Adipose tissue (tissue), 3 donors: Measurements from ENCODE around the gene PLAC8. TPM values are rescaled to one million over a fixed set of nuclear protein-coding genes. Genes with fewer than 3 reads are reported as not detected.
"Not testable (repeated sequence)": the region's sequence is repeated elsewhere in the genome, so short reads cannot be mapped to it uniquely, and the experiment has no call there.

Source experiments
- H3K27ac ChIP-seq: one replicate; pipeline ENCODE4 v1.5.1; 2013; ENCODE audit warnings: low read depth, low read length
- WGBS, 3 donors: extraction: QIAGEN DNeasy Blood & Tissue Kit; methylation state at CpG; one replicate each; pipeline ENCODE4 v1.1.7; 2013; 5-methylcytosine and 5-hydroxymethylcytosine counted together
- polyA plus RNA-seq, 3 donors: library from polyadenylated mRNA; stranded (reverse); fragments of 200-250 nt; gene quantifications; one replicate each; pipeline ENCODE4 v1.2.3, GENCODE V29; 2013
- donor health status: healthy with polysubstance abuse.
- donor health status: Bipolar disorder and iron deficiency.
- donor health status: healthy.

The PLAC8 gene, protein sequence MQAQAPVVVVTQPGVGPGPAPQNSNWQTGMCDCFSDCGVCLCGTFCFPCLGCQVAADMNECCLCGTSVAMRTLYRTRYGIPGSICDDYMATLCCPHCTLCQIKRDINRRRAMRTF
- polyA plus RNA-seq: 10 to 100 TPM in 1 of 3 donors, 1 to 10 TPM in 2; 2.5 to 19.4 (median 7.6) TPM

- no peak within 1 kb of the TSS for H3K27ac ChIP-seq
- WGBS, 3 donors: 49 to 60% (median 54%) methylated on average over 5 of the region's 5 CpGs
Measured at GRCh38 chr4:83114576-83114975, at the start of gene PLAC8. TSS of gene PLAC8 (minus strand) at chr4:83114729. CDS start at chr4:83107921, 6,808 bp downstream.

DNA sequence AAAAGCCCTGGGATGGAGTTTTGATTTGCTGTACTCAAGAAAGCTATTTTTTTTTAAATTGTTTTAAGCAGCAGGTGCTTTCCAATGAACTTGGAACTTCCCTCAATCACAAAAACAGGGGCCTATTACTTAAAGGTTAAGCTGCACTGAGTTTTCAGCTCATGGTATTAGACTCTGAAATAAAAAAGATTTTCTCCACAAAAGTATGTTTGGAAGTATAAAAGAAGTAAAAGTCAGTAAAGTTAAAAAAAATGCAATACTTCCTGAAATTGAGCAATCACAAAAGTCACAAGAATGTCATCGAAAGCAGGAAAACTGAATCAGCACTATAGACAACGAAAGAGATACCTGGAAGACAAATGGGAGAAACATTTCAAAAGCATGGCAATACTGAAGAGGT, 38.9 kb upstream of the PLAC8 start:
- 45 to 64% (median 48%) methylated on average over 2 of the region's 2 CpGs for WGBS, 3 donors
- H3K27ac ChIP-seq: no peak overlapping the region

GRCh38 chr4:83152746-83153145, 38.2 kb upstream of the PLAC8 start:
- WGBS, 3 donors: 58 to 73% (median 59%) methylated on average over 6 of the region's 6 CpGs

GRCh38 chr4:83151651-83152050, 37.1 kb upstream of the PLAC8 start:
- no peak overlapping the region for H3K27ac ChIP-seq

More at GRCh38 chr4:83152746-83153145, 38.2 kb upstream of the PLAC8 start:
- H3K27ac ChIP-seq: no peak overlapping the region

GRCh38 chr4:83150653-83151330, 36.3 kb upstream of the PLAC8 start:
- 53 to 59% (median 55%) methylated on average over 8 of the region's 8 CpGs for WGBS, 3 donors
- no peak overlapping the region for H3K27ac ChIP-seq

DNA sequence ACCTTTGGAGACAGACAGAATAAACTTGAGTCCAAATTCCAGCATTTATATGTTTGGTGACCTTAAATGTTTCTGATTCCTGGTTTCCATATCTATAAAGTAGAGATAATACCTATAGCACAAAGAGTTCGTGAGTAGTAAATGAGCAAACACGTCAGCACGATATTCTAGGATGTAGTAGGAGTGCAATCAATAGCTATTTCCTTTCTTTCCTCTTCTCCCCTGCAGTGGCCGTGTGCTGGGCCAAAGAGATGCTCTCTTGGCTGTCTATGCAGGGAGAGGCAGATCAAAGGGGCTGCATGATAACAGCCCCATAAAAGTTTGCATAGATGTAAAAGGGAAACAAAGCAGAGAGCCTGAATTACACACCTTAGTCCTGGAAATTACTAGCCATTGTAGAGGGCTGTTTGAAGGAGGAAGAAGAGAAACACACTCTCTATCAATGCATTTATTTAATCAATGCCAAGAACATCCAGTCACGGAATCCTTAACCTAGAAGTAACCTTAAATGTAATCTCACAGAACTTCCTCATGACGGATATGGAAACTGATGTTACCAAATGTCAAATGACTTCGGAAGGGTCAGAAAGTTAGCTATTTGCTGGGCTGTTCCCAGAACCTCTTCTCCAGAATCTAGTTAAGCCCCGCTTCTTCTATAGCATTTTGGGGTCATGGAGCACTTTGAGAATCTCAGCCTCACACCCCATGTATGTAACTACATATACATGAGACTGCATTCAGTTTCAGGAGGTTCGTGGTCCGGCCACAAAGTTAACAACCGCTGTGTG, 35.5 kb upstream of the PLAC8 start:
- H3K27ac ChIP-seq: no peak overlapping the region
- WGBS, 3 donors: 40 to 60% (median 40%) methylated on average over 11 of the region's 11 CpGs

GRCh38 chr4:83146841-83147240, 32.3 kb upstream of the PLAC8 start:
- WGBS, 3 donors: 87 to 94% (median 94%) methylated on average over 2 of the region's 2 CpGs
- H3K27ac ChIP-seq: no peak overlapping the region

- 81 to 89% (median 85%) methylated on average over 5 of the region's 5 CpGs for WGBS, 3 donors
Measured at GRCh38 chr4:83145776-83146175, 31.2 kb upstream of the PLAC8 start.

GRCh38 chr4:83139514-83140156, 25.1 kb upstream of the PLAC8 start:
- 70 to 89% (median 83%) methylated on average over 3 of the region's 3 CpGs for WGBS, 3 donors
- no peak overlapping the region for H3K27ac ChIP-seq

More at GRCh38 chr4:83145776-83146175, 31.2 kb upstream of the PLAC8 start:
- H3K27ac ChIP-seq: not testable (repeated sequence)

- 56 to 71% (median 58%) methylated on average over 4 of the region's 4 CpGs for WGBS, 3 donors
- no peak overlapping the region for H3K27ac ChIP-seq
Measured at GRCh38 chr4:83138946-83139345, 24.4 kb upstream of the PLAC8 start.

DNA sequence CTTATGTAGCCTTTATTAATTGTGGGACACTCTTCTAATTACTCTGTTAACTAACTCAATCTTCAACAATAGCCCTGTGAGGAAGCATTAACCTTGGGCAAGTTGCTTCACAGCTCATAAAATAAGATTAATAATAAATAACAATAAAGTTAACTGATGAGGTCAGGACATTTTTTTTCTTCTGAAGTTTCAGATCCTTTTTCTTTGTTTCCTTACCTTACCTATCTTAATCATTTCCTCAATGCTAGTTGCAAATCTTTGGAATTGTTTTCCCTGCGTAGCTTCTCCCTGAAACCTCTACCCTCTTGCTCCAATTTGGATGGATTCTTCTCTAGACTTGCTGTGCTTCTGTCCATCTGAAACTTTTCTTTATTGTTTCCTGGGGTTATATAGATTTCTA, 17.5 kb upstream of the PLAC8 start:
- no peak overlapping the region for H3K27ac ChIP-seq
- 81 to 93% (median 88%) methylated on average over 1 of the region's 1 CpG for WGBS, 3 donors

DNA sequence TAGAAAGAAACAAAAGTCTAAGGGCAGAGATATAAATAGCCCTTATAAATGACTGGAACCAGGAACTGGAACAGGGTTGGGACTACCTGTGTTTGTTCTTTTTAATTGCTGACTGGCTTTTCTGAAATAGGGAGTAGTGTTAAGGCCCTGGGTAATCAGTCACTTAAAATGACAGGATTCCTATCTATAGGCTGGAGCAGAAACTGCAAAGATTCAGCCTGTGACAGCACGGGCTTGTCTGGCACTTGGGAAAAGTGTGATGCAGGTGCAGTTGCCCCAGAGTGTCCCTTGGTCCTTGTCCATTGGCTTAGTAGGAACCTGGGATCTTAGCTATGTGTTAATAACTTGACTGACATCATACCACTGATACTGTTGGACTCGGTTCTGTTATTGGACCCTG, 14.7 kb upstream of the PLAC8 start:
- WGBS, 3 donors: 66 to 73% (median 68%) methylated on average over 2 of the region's 2 CpGs
- no peak overlapping the region for H3K27ac ChIP-seq

- WGBS, 3 donors: 58 to 83% (median 62%) methylated on average over 5 of the region's 5 CpGs
- H3K27ac ChIP-seq: no peak overlapping the region
Measured at GRCh38 chr4:83128240-83128929, 13.9 kb upstream of the PLAC8 start.

DNA sequence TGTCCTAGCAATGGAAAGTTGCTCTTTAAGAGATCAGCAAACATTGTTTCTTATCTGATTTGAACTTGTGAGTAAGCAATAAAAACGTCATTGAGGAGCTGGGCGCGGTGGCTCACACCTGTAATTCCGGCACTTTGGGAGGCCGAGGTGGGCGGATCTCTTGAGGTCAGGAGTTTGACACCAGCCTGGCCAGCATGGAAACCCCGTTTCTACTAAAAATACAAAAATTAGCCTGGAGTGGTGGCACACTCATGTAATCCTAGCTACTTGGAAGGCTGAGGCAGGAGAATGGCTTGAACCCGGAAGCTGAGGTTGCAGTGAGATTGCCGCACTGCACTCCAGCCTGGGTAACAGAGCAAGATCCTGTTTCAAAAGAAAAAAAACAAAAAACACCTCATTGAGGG, 11.2 kb upstream of the PLAC8 start:
- 60 to 81% (median 63%) methylated on average over 9 of the region's 9 CpGs for WGBS, 3 donors
- no peak overlapping the region for H3K27ac ChIP-seq

- 52 to 77% (median 68%) methylated on average over 10 of the region's 10 CpGs for WGBS, 3 donors
- no peak overlapping the region for H3K27ac ChIP-seq
Measured at GRCh38 chr4:83124111-83124780, 9.7 kb upstream of the PLAC8 start.

- H3K27ac ChIP-seq: no peak overlapping the region
- 70 to 85% (median 73%) methylated on average over 5 of the region's 5 CpGs for WGBS, 3 donors
Measured at GRCh38 chr4:83121246-83121645, 6.7 kb upstream of the PLAC8 start.

- H3K27ac ChIP-seq: no peak overlapping the region
- 60 to 71% (median 69%) methylated on average over 2 of the region's 2 CpGs for WGBS, 3 donors
Measured at GRCh38 chr4:83118869-83119268, 4.3 kb upstream of the PLAC8 start.

DNA sequence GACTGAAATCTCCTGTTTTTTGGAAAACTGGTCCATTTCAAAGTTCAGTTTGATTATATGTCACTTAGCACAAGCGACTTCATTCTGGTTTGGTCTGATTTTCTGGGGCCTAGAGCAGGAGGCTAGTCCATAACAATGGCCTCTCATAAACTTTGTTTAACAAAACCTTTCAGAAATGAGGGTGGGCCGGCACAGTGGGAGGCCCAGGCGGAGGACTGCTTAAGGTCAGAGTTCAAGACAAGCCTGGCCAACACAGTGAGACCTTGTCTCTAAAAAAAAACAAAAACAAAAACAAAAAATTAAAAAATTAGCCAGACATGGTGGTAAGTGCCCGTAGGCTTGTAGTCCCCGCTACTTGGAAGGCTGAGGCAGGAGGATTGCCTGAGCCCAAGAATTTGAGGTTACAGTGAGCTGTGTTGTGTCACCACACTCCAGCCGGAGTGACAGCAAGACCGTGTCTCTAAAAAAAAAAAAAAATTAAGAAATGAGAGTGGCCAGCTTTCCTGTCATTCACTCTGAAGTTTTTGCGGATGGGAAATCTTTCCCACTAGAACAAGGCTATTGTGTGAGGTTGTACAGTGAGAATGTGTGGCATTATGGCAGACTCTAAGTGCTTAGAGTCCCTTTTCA, 1.2 kb upstream of the PLAC8 start:
- no peak overlapping the region for H3K27ac ChIP-seq
- 60 to 77% (median 76%) methylated on average over 8 of the region's 8 CpGs for WGBS, 3 donors
